K562 (cell line): ENCODE data around the gene RFC2. TPM values are rescaled to one million over a fixed set of nuclear protein-coding genes. Genes with fewer than 3 reads are reported as not detected.

Experiments
- CBFA2T2 ChIP-seq: fragments of 450-650 bp; conservative IDR thresholded peaks from 2 replicates; pipeline ENCODE4 v1.6.1; 2017; ENCODE audit warnings: mild to moderate bottlenecking
- GABPB1 ChIP-seq: sonication (generic); formaldehyde crosslinking; IDR thresholded peaks from 2 replicates; pipeline ENCODE4 v1.8.0; 2022; ENCODE audit warnings: mild to moderate bottlenecking, missing genetic modification reagents
- HDAC2 ChIP-seq: fragments of 450-650 bp; IDR thresholded peaks from 2 replicates; pipeline ENCODE4 v1.6.1; 2016; ENCODE audit warnings: mild to moderate bottlenecking
- HEY1 ChIP-seq: fragments of 250-450 bp; sonication (Bioruptor Pico); IDR thresholded peaks from 2 replicates; pipeline ENCODE4 v1.5.0; 2020; ENCODE audit warnings: mild to moderate bottlenecking, moderate library complexity, borderline replicate concordance
- NR3C1 ChIP-seq: sonication (generic); formaldehyde crosslinking; IDR thresholded peaks from 2 replicates; pipeline ENCODE4 v1.8.1; 2022; ENCODE audit warnings: missing genetic modification reagents
- POLR2H ChIP-seq: IDR thresholded peaks from 2 replicates; pipeline ENCODE4 v1.6.1; 2016; ENCODE audit warnings: missing genetic modification characterization, low read depth, mild to moderate bottlenecking, control low read depth, missing compliant biosample characterization, moderate library complexity
- PRPF4 ChIP-seq: fragments of 200-400 bp; formaldehyde crosslinking; IDR thresholded peaks from one replicate; pipeline ENCODE4 v1.6.1; 2017; ENCODE audit warnings: low read length, low read depth, mild to moderate bottlenecking; ENCODE audit not compliant: insufficient read depth, poor library complexity, severe bottlenecking
- PTTG1 ChIP-seq: fragments of 450-650 bp; IDR thresholded peaks from 2 replicates; pipeline ENCODE4 v1.6.1; 2016; ENCODE audit warnings: low read depth, mild to moderate bottlenecking, missing genetic modification characterization, missing compliant biosample characterization
- RFX1 ChIP-seq: fragments of 450-650 bp; IDR thresholded peaks from 2 replicates; pipeline ENCODE4 v1.6.1; 2016; ENCODE audit warnings: mild to moderate bottlenecking, moderate library complexity
- SRSF1 ChIP-seq: fragments of 200-400 bp; formaldehyde crosslinking; IDR thresholded peaks from 2 replicates; pipeline ENCODE4 v1.6.1; 2017; ENCODE audit warnings: mild to moderate bottlenecking, low read depth, low read length, moderate library complexity
- ZNF212 ChIP-seq: fragments of 450-650 bp; formaldehyde crosslinking; IDR thresholded peaks from 2 replicates; pipeline ENCODE4 v1.4.0; 2020; ENCODE audit warnings: mild to moderate bottlenecking
- ZNF41 ChIP-seq: fragments of 250-450 bp; sonication (Bioruptor Pico); conservative IDR thresholded peaks from 2 replicates; pipeline ENCODE4 v1.4.0; 2020; ENCODE audit warnings: mild to moderate bottlenecking
- ZNF592 ChIP-seq: fragments of 450-650 bp; IDR thresholded peaks from 2 replicates; pipeline ENCODE4 v1.6.1; 2017; ENCODE audit warnings: antibody characterized with exemption, mild to moderate bottlenecking
- polyA plus RNA-seq, 8 experiments: library from polyadenylated mRNA; depleted of rRNA in 4 of 8; stranded (reverse) in 5 of 8; unstranded in 3 of 8; fragments of >200 nt; fragmentation: Nextera tagmentation in 2 of 8; fragmentation: Illumina TruSeq in 1 of 8; extraction: Ambion mirVana in 2 of 8; extraction: Trizol in 1 of 8; gene quantifications; 2 replicates each; pipeline versions ENCODE4 v1.2.1 to v1.2.3, GENCODE V29; 2011 to 2014; ENCODE audit warnings: inconsistent platforms in 1 of 8, missing spikeins in 1 of 8
- total RNA-seq, 7 experiments: library from RNA; depleted of rRNA in 6 of 7; stranded (reverse); fragments of >200 nt in 6 of 7; fragmentation: Illumina TruSeq in 2 of 7; extraction: Trizol in 2 of 7; gene quantifications; 2 replicates each; pipeline versions ENCODE4 v1.2.1 to v1.2.3, GENCODE V29; 2011 to 2021; ENCODE audit warnings: low replicate concordance in 1 of 7
- TF ChIP-seq, protein P1 (sequence below), 2 experiments: IDR thresholded peaks in 1 of 2; conservative IDR thresholded peaks in 1 of 2; 2 replicates each; pipeline ENCODE4 v1.6.1; 2016; ENCODE audit warnings: low read depth in 2 of 2, mild to moderate bottlenecking in 1 of 2, missing compliant biosample characterization in 1 of 2, missing genetic modification characterization in 1 of 2, moderate library complexity in 1 of 2
- TF ChIP-seq, protein P2 (sequence below), 2 experiments: fragments of 450-650 bp; conservative IDR thresholded peaks; 2 replicates each; pipeline ENCODE4 v1.6.1; 2017; ENCODE audit warnings: mild to moderate bottlenecking in 2 of 2, moderate library complexity in 2 of 2
- TF ChIP-seq, protein P3 (sequence below): fragments of 450-650 bp; conservative IDR thresholded peaks from 2 replicates; pipeline ENCODE4 v1.6.1; 2016; ENCODE audit warnings: missing genetic modification characterization, low read depth, mild to moderate bottlenecking, control low read depth, missing compliant biosample characterization

The RFC2 gene
- total and polyA plus RNA-seq, 9 of the 15 experiments (the other 6 are each of a cell fraction or from before 2014, with no cell fraction given), result 32.5 to 161 (median 102) TPM

DNA sequence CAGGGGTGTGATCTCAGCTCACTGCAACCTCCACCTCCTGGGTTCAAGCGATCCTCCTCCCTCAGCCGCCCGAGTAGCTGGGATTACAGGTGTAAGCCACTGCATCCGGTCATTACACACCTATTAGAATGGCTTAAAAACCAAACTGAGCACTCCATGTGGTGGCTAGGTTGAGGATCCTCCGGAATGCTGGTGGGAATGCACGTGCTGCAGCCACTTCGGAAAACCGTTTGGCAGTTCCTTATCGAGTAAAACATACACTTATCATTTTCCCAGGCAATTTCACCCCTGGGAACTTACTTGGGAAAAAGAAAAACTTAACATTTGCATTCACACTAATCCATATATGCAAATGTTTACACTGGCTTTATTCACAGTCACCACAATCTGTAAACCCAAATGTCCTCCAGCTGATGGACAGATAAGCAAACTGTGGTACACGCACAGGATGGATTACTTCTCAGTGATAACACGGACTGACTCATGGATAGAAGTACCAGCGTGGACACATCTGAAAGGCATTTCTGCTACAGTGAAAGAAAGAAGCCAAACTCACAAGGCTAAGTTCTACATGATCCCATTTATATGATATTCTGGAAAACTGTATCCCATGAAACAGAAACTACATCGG lies 20.4 kb downstream of the RFC2 start (continued):
- no peak for TF ChIP-seq ZNF592
- no peak for TF ChIP-seq SRSF1
- no peak for TF ChIP-seq POLR2H (tag)
- TF ChIP-seq, protein P1, sequence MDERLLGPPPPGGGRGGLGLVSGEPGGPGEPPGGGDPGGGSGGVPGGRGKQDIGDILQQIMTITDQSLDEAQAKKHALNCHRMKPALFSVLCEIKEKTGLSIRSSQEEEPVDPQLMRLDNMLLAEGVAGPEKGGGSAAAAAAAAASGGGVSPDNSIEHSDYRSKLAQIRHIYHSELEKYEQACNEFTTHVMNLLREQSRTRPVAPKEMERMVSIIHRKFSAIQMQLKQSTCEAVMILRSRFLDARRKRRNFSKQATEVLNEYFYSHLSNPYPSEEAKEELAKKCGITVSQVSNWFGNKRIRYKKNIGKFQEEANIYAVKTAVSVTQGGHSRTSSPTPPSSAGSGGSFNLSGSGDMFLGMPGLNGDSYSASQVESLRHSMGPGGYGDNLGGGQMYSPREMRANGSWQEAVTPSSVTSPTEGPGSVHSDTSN (CRISPR knock-in tag; IDR thresholded peaks at IDR 0.05; ENCODE audit: low read depth), result no peak
- TF ChIP-seq, protein P1 (tag; conservative IDR thresholded peaks at IDR 0.05; ENCODE audit: low read depth), result 0 out of 2 replicates have a peak, but pooled peaks have one; percentile 11
- TF ChIP-seq, protein P2, sequence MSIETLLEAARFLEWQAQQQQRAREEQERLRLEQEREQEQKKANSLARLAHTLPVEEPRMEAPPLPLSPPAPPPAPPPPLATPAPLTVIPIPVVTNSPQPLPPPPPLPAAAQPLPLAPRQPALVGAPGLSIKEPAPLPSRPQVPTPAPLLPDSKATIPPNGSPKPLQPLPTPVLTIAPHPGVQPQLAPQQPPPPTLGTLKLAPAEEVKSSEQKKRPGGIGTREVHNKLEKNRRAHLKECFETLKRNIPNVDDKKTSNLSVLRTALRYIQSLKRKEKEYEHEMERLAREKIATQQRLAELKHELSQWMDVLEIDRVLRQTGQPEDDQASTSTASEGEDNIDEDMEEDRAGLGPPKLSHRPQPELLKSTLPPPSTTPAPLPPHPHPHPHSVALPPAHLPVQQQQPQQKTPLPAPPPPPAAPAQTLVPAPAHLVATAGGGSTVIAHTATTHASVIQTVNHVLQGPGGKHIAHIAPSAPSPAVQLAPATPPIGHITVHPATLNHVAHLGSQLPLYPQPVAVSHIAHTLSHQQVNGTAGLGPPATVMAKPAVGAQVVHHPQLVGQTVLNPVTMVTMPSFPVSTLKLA (conservative IDR thresholded peaks at IDR 0.05), result peak in 1 of 2 experiments; percentile 31; a peak in 1 of 4 replicates
- TF ChIP-seq CBFA2T2, result peak; percentile 66; the same call in 1 of the 2 replicates
- no peak for TF ChIP-seq ZNF41
- no peak for TF ChIP-seq RFX1
- TF ChIP-seq NR3C1 (CRISPR knock-in tag), result no peak
- TF ChIP-seq PRPF4, result no peak
- no peak for TF ChIP-seq ZNF212 (CRISPR knock-in tag)
- peak; percentile 66; the same call in 1 of the 2 replicates for TF ChIP-seq HDAC2
- TF ChIP-seq PTTG1 (tag), result no peak
- TF ChIP-seq, protein P3, sequence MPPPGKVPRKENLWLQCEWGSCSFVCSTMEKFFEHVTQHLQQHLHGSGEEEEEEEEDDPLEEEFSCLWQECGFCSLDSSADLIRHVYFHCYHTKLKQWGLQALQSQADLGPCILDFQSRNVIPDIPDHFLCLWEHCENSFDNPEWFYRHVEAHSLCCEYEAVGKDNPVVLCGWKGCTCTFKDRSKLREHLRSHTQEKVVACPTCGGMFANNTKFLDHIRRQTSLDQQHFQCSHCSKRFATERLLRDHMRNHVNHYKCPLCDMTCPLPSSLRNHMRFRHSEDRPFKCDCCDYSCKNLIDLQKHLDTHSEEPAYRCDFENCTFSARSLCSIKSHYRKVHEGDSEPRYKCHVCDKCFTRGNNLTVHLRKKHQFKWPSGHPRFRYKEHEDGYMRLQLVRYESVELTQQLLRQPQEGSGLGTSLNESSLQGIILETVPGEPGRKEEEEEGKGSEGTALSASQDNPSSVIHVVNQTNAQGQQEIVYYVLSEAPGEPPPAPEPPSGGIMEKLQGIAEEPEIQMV (tag), result no peak
- TF ChIP-seq HEY1 (CRISPR knock-in tag), result no peak
- 0 out of 2 replicates have a peak, but pooled peaks have one; percentile 25 for TF ChIP-seq GABPB1 (CRISPR knock-in tag)
